H9 (cell line): ENCODE data around the gene TMEM167B. TPM values are rescaled to one million over a fixed set of nuclear protein-coding genes. Genes with fewer than 3 reads are reported as not detected.

Experiments used
- DNase-seq: peaks from one replicate; pipeline ENCODE4 v3.0.0-alpha.2; 2017
- H2AFZ ChIP-seq: one replicate; pipeline ENCODE4 v1.6.1; 2013; ENCODE audit warnings: mild to moderate bottlenecking, low read length, control low read depth, moderate library complexity
- H2AK5ac ChIP-seq: 2 replicates; pipeline ENCODE4 v1.6.1; 2013; ENCODE audit warnings: low read length, control low read depth, mixed read lengths; ENCODE audit not compliant: insufficient read length
- H2BK120ac ChIP-seq: one replicate; pipeline ENCODE4 v1.6.1; 2013; ENCODE audit warnings: low read depth, mild to moderate bottlenecking, low read length, control low read depth, inconsistent platforms; ENCODE audit not compliant: poor library complexity, severe bottlenecking
- H2BK12ac ChIP-seq: 2 replicates; pipeline ENCODE4 v1.6.1; 2013; ENCODE audit warnings: low read length, control low read depth, mixed read lengths, low read depth; ENCODE audit not compliant: insufficient read length
- H2BK15ac ChIP-seq: 2 replicates; pipeline ENCODE4 v1.6.1; 2013; ENCODE audit warnings: low read depth, low read length, control low read depth
- H2BK20ac ChIP-seq: one replicate; pipeline ENCODE4 v1.6.1; 2013; ENCODE audit warnings: low read depth, mild to moderate bottlenecking, low read length, control low read depth, inconsistent platforms; ENCODE audit not compliant: poor library complexity, severe bottlenecking
- H2BK5ac ChIP-seq: 2 replicates; pipeline ENCODE4 v1.6.1; 2013; ENCODE audit warnings: low read length, control low read depth, mixed read lengths; ENCODE audit not compliant: insufficient read length
- H3K14ac ChIP-seq: 2 replicates; pipeline ENCODE4 v1.6.1; 2013; ENCODE audit warnings: low read length, control low read depth; ENCODE audit not compliant: insufficient read depth
- H3K18ac ChIP-seq: 2 replicates; pipeline ENCODE4 v1.6.1; 2013; ENCODE audit warnings: low read depth, mild to moderate bottlenecking, mixed read lengths, low read length, control low read depth; ENCODE audit not compliant: insufficient read length
- H3K23ac ChIP-seq: 2 replicates; pipeline ENCODE4 v1.6.1; 2013; ENCODE audit warnings: low read length, control low read depth, mixed read lengths, low read depth; ENCODE audit not compliant: insufficient read length
- H3K23me2 ChIP-seq: 2 replicates; pipeline ENCODE4 v1.6.1; 2013; ENCODE audit warnings: low read depth, mild to moderate bottlenecking, mixed read lengths, low read length, control low read depth; ENCODE audit not compliant: insufficient read length, poor library complexity, severe bottlenecking
- H3K27ac ChIP-seq: 2 replicates; pipeline ENCODE4 v1.5.1; 2013; ENCODE audit warnings: low read length, control low read depth, mixed read lengths, low read depth; ENCODE audit not compliant: insufficient read length
- H3K27me3 ChIP-seq: 2 replicates; pipeline ENCODE4 v1.6.1; 2013; ENCODE audit warnings: low read length, control low read depth, inconsistent platforms; ENCODE audit not compliant: insufficient read depth
- H3K4ac ChIP-seq: 2 replicates; pipeline ENCODE4 v1.6.1; 2013; ENCODE audit warnings: low read depth, mild to moderate bottlenecking, control low read depth, inconsistent platforms, low read length, moderate library complexity
- H3K4me1 ChIP-seq: 2 replicates; pipeline ENCODE4 v1.6.1; 2013; ENCODE audit warnings: low read length, control low read depth, inconsistent platforms; ENCODE audit not compliant: insufficient read depth
- H3K4me2 ChIP-seq: 2 replicates; pipeline ENCODE4 v1.6.1; 2013; ENCODE audit warnings: low read length, control low read depth, mixed read lengths; ENCODE audit not compliant: insufficient read length, insufficient read depth
- H3K56ac ChIP-seq: 2 replicates; pipeline ENCODE4 v1.6.1; 2013; ENCODE audit warnings: low read depth, mild to moderate bottlenecking, mixed read lengths, low read length, control low read depth; ENCODE audit not compliant: insufficient read length
- H3K79me1 ChIP-seq: 2 replicates; pipeline ENCODE4 v1.6.1; 2013; ENCODE audit warnings: low read depth, mild to moderate bottlenecking, moderate library complexity, low read length, control low read depth, inconsistent platforms; ENCODE audit not compliant: insufficient read depth, poor library complexity, severe bottlenecking
- H3K79me2 ChIP-seq: 2 replicates; pipeline ENCODE4 v1.6.1; 2013; ENCODE audit warnings: low read length, control low read depth, inconsistent platforms; ENCODE audit not compliant: insufficient read depth
- H3K9ac ChIP-seq: 2 replicates; pipeline ENCODE4 v1.6.1; 2013; ENCODE audit warnings: low read length, control low read depth, mixed read lengths; ENCODE audit not compliant: insufficient read length; ENCODE audit errors: extremely low read depth
- H3K9me3 ChIP-seq: one replicate; pipeline ENCODE4 v1.6.1; 2013; ENCODE audit warnings: low read depth, low read length, inconsistent platforms; ENCODE audit not compliant: control insufficient read depth
- H3T11ph ChIP-seq: one replicate; pipeline ENCODE4 v1.6.1; 2013; ENCODE audit warnings: mild to moderate bottlenecking, low read length, control low read depth, inconsistent platforms
- H4K20me1 ChIP-seq: one replicate; pipeline ENCODE4 v1.6.1; 2013; ENCODE audit not compliant: control insufficient read depth, insufficient read length, insufficient read depth
- H4K5ac ChIP-seq: 2 replicates; pipeline ENCODE4 v1.6.1; 2013; ENCODE audit warnings: low read depth, mild to moderate bottlenecking, mixed read lengths, low read length, control low read depth; ENCODE audit not compliant: insufficient read length
- H4K8ac ChIP-seq: replicated peaks from 2 replicates; pipeline ENCODE4 v1.6.1; 2013; ENCODE audit warnings: low read length, control low read depth, mixed read lengths, low read depth; ENCODE audit not compliant: insufficient read length
- H4K91ac ChIP-seq: 2 replicates; pipeline ENCODE4 v1.6.1; 2013; ENCODE audit warnings: low read depth, mild to moderate bottlenecking, moderate library complexity, mixed read lengths, low read length, control low read depth; ENCODE audit not compliant: insufficient read length
- H3K27ac Mint-ChIP-seq, 3 experiments: 2 replicates in 2 of 3; 3 replicates in 1 of 3; pipeline ENCODE4 v1.8.0; 2020 to 2021; ENCODE audit warnings: mixed read lengths in 3 of 3, mild to moderate bottlenecking in 1 of 3, moderate library complexity in 1 of 3
- H3K27me3 Mint-ChIP-seq: 2 replicates; pipeline ENCODE4 v1.8.0; 2021; ENCODE audit warnings: low read depth, mild to moderate bottlenecking, moderate library complexity, mixed read lengths
- H3K36me3 Mint-ChIP-seq, 3 experiments: 2 replicates in 2 of 3; 3 replicates in 1 of 3; pipeline ENCODE4 v1.8.0; 2020 to 2021; ENCODE audit warnings: low read depth in 3 of 3, mixed read lengths in 3 of 3; ENCODE audit not compliant: insufficient read depth in 1 of 3
- H3K4me1 Mint-ChIP-seq, 2 experiments: 2 replicates each; pipeline ENCODE4 v1.8.0; 2020; ENCODE audit warnings: mixed read lengths in 2 of 2
- H3K4me3 Mint-ChIP-seq, 2 experiments: 2 replicates in 1 of 2; 3 replicates in 1 of 2; pipeline ENCODE4 v1.8.0; 2020 to 2021; ENCODE audit warnings: mild to moderate bottlenecking in 2 of 2, mixed read lengths in 2 of 2, moderate library complexity in 1 of 2
- H3K9me3 Mint-ChIP-seq, 2 experiments: 2 replicates in 1 of 2; 3 replicates in 1 of 2; pipeline ENCODE4 v1.8.0; 2020; ENCODE audit warnings: mild to moderate bottlenecking in 2 of 2, mixed read lengths in 2 of 2, moderate library complexity in 1 of 2
- WGBS: extraction: QIAGEN DNeasy Blood & Tissue Kit; methylation state at CpG from one replicate; pipeline ENCODE4 v1.1.7; 2013; ENCODE audit warnings: missing lambda C conversion rate, low lambda C conversion rate, mixed read lengths; ENCODE audit not compliant: insufficient read length; ENCODE audit errors: extremely low coverage; 5-methylcytosine and 5-hydroxymethylcytosine counted together
- total RNA-seq: library from RNA; stranded (reverse); gene quantifications from 2 replicates; pipeline ENCODE4 v1.2.1, GENCODE V29; 2021
- TF ChIP-seq, protein P1 (sequence below): fragments of 200-600 bp; sonication (generic); conservative IDR thresholded peaks from 3 replicates; pipeline ENCODE4 v1.8.0; 2021; ENCODE audit warnings: antibody characterized with exemption, mild to moderate bottlenecking

Gene TMEM167B
- total RNA-seq, 1 experiment from 2014 or later: 13.9 TPM

DNA sequence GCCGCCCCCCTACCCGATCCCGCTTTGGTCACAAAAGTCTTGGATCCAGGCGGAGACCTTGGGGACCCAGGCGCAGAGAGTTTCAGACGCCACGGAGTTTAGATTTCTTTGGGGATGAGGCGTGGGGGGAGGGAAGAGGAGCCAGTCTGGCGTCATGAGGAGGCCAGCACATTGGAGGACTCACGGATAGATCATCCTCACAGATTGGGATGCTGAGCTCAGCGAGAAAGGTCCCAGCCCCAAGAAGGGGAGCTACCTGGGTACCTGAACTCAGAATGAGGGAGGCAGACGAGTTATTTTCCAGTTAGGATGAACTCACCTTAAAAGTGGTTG lies 23.7 kb downstream of the TMEM167B start:
- Histone ChIP-seq H2BK15ac (no peak overlapping the region), H3K9ac (no peak overlapping the region), H3K23ac (no peak overlapping the region), H3K56ac (no peak overlapping the region), H4K8ac (no peak overlapping the region), H2BK120ac (no peak overlapping the region), H4K20me1 (no peaks in the 10 kb centered on the region), H3K79me2 (no peaks in the 10 kb centered on the region), H3K18ac (no peak overlapping the region), H3K4me2 (peak overlapping the region; percentile 44), H3K14ac (no peak overlapping the region), H2AFZ (no peak overlapping the region), H2BK5ac (no peak overlapping the region), H3K4ac (no peak overlapping the region), H3K23me2 (peaks cover 13% of the 10 kb centered on the region), H3T11ph (no peak overlapping the region), H2BK12ac (no peak overlapping the region), H2AK5ac (no peak overlapping the region), H3K27ac (no peak overlapping the region), H3K9me3 (no peaks in the 10 kb centered on the region), H4K5ac (no peak overlapping the region), H3K27me3 (peaks cover 23% of the 10 kb centered on the region; the same call in 1 of the 2 replicates), H2BK20ac (no peak overlapping the region), H3K79me1 (no peaks in the 10 kb centered on the region), H3K4me1 (no peaks in the 10 kb centered on the region), H4K91ac (no peak overlapping the region)
- no peak for DNase-seq
- TF ChIP-seq, protein P1, sequence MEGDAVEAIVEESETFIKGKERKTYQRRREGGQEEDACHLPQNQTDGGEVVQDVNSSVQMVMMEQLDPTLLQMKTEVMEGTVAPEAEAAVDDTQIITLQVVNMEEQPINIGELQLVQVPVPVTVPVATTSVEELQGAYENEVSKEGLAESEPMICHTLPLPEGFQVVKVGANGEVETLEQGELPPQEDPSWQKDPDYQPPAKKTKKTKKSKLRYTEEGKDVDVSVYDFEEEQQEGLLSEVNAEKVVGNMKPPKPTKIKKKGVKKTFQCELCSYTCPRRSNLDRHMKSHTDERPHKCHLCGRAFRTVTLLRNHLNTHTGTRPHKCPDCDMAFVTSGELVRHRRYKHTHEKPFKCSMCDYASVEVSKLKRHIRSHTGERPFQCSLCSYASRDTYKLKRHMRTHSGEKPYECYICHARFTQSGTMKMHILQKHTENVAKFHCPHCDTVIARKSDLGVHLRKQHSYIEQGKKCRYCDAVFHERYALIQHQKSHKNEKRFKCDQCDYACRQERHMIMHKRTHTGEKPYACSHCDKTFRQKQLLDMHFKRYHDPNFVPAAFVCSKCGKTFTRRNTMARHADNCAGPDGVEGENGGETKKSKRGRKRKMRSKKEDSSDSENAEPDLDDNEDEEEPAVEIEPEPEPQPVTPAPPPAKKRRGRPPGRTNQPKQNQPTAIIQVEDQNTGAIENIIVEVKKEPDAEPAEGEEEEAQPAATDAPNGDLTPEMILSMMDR: no peak
- Mint-ChIP-seq H3K9me3 (no peaks in the 10 kb centered on the region), H3K4me3 (peak overlapping the region; percentile 62 to 85), H3K27me3 (peaks cover 76% of the 10 kb centered on the region), H3K36me3 (no peaks in the 10 kb centered on the region), H3K27ac (no peak overlapping the region), H3K4me1 (peaks cover 11 to 17% of the 10 kb centered on the region in 2 experiments)
- no CpG with 5 or more reads among the region's 12 CpGs for WGBS
